Suprapubic skin (tissue), 3 donors: ENCODE results near the gene SEC14L2.

Source experiments
- CTCF ChIP-seq, 2 donors: fragments of 200-600 bp in 1 of 2; fragments of 450-650 bp in 1 of 2; sonication (generic) in 1 of 2; IDR thresholded peaks; one replicate each; pipeline ENCODE4 v1.5.1; 2016 to 2019; ENCODE audit warnings: antibody characterized with exemption in 2 of 2, mild to moderate bottlenecking in 1 of 2, moderate library complexity in 1 of 2
- EP300 ChIP-seq: sonication (generic); formaldehyde crosslinking; IDR thresholded peaks from one replicate; pipeline ENCODE4 v1.6.1; 2017; ENCODE audit warnings: antibody characterized with exemption
- POLR2A ChIP-seq, 2 donors: fragments of 450-650 bp; IDR thresholded peaks; one replicate each; pipeline ENCODE4 v1.6.1; 2017; ENCODE audit warnings: antibody characterized with exemption in 2 of 2, mild to moderate bottlenecking in 2 of 2, moderate library complexity in 2 of 2

DNA sequence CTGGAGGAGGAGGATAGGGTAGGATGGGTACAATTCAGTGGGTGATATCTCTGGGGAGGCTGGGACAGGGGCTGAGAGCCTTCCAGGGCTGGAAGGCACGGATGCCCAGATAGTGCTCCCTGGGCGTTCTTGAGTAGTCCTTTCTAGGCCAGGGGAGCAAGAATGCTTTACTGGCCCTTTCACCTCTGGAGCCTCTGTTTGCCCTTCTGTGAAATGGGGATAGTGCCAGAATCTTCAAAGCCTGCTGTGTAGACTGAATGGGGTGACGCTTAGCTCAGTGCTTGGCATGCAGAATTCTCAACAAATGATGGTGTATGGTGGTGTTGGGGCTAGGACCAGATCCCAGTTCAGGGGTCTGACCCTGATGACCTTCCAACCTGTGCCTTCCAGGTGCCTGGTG lies 36.4 kb downstream of the SEC14L2 start:
- TF ChIP-seq CTCF (IDR thresholded peaks at IDR 0.05) (no peak), EP300 (no peak), POLR2A (IDR thresholded peaks at IDR 0.05) (no peak)
